ENCODE data around the gene MIS12.
A peak's percentile ranks its signal among the peaks of the same experiment; 100 is the strongest.

Gene MIS12

GRCh38 chr17:5446786-5447185, 39.6 kb upstream of the MIS12 start:
- TF ChIP-seq CTCF (IDR thresholded peaks at IDR 0.05; ENCODE audit: low read length), result no peak
- TF ChIP-seq EZH2 (IDR thresholded peaks at IDR 0.05; ENCODE audit: borderline replicate concordance, low read length), result no peak
- no peak overlapping the region for H3K4me3 ChIP-seq (ENCODE audit: low read depth, low read length, poor library complexity, severe bottlenecking)
- H3F3A ChIP-seq (ENCODE audit: insufficient read depth, low read length), result 0 out of 2 replicates have a peak, but pooled peaks cover under 1% of the 10 kb centered on the region
- H2AFZ ChIP-seq (ENCODE audit: low read length), result no peak overlapping the region
- H3K9me3 ChIP-seq (ENCODE audit: low read length), result no peaks in the 10 kb centered on the region
- peaks cover 83% of the 10 kb centered on the region for H3K36me3 ChIP-seq (ENCODE audit: insufficient read depth, low read length)
- H3K79me2 ChIP-seq (ENCODE audit: insufficient read depth, low read length), result no peaks in the 10 kb centered on the region
- H3K4me2 ChIP-seq (ENCODE audit: low read length), result no peak overlapping the region
- no peak overlapping the region for H3K9ac ChIP-seq (ENCODE audit: low read length)
- no peak overlapping the region for H3K27ac ChIP-seq (ENCODE audit: low read depth, low read length, poor library complexity, severe bottlenecking)
- H3K9me2 ChIP-seq (ENCODE audit: low read depth, low read length), result no peaks in the 10 kb centered on the region
- H3K27me3 ChIP-seq (ENCODE audit: insufficient read depth, low read length), result no peaks in the 10 kb centered on the region
- H4K20me1 ChIP-seq (ENCODE audit: insufficient read depth, low read length), result no peaks in the 10 kb centered on the region
- no peaks in the 10 kb centered on the region for H3K4me1 ChIP-seq (ENCODE audit: insufficient read depth, low read length, severe bottlenecking)

- no peaks in the 10 kb centered on the region for H3K9me2 ChIP-seq (ENCODE audit: low read depth, low read length)
- TF ChIP-seq CTCF (IDR thresholded peaks at IDR 0.05; ENCODE audit: low read length), result no peak
- no peak for TF ChIP-seq EZH2 (IDR thresholded peaks at IDR 0.05; ENCODE audit: borderline replicate concordance, low read length)
- H3F3A ChIP-seq (ENCODE audit: insufficient read depth, low read length), result no peaks in the 10 kb centered on the region; the same call in 1 of the 2 replicates
- H3K4me3 ChIP-seq (ENCODE audit: low read depth, low read length, poor library complexity, severe bottlenecking), result no peak overlapping the region
- H3K9me3 ChIP-seq (ENCODE audit: low read length), result no peaks in the 10 kb centered on the region
- H3K27me3 ChIP-seq (ENCODE audit: insufficient read depth, low read length), result no peaks in the 10 kb centered on the region
- H3K4me2 ChIP-seq (ENCODE audit: low read length), result no peak overlapping the region
- H3K79me2 ChIP-seq (ENCODE audit: insufficient read depth, low read length), result peaks cover 61% of the 10 kb centered on the region
- H3K27ac ChIP-seq (ENCODE audit: low read depth, low read length, poor library complexity, severe bottlenecking), result no peak overlapping the region
- H3K36me3 ChIP-seq (ENCODE audit: insufficient read depth, low read length), result peaks cover 29% of the 10 kb centered on the region
- no peak overlapping the region for H2AFZ ChIP-seq (ENCODE audit: low read length)
- peaks cover 34% of the 10 kb centered on the region for H3K4me1 ChIP-seq (ENCODE audit: insufficient read depth, low read length, severe bottlenecking)
- H3K9ac ChIP-seq (ENCODE audit: low read length), result no peak overlapping the region; the same call in 1 of the 2 replicates
- H4K20me1 ChIP-seq (ENCODE audit: insufficient read depth, low read length), result no peaks in the 10 kb centered on the region
Observed at GRCh38 chr17:5464717-5465507, 21.5 kb upstream of the MIS12 start.

GRCh38 chr17:5466295-5466694, 20.1 kb upstream of the MIS12 start:
- H4K20me1 ChIP-seq (ENCODE audit: insufficient read depth, low read length), result no peaks in the 10 kb centered on the region
- H3K9ac ChIP-seq (ENCODE audit: low read length), result peak overlapping the region; percentile 98; the same call in 1 of the 2 replicates
- no peaks in the 10 kb centered on the region for H3K9me3 ChIP-seq (ENCODE audit: low read length)
- peaks cover 17% of the 10 kb centered on the region for H3K36me3 ChIP-seq (ENCODE audit: insufficient read depth, low read length)
- H3K4me1 ChIP-seq (ENCODE audit: insufficient read depth, low read length, severe bottlenecking), result peaks cover 34% of the 10 kb centered on the region
- no peak overlapping the region for H3K27ac ChIP-seq (ENCODE audit: low read depth, low read length, poor library complexity, severe bottlenecking)
- peak overlapping the region; percentile 86 for H3K4me2 ChIP-seq (ENCODE audit: low read length)
- no peak overlapping the region for H2AFZ ChIP-seq (ENCODE audit: low read length)
- H3F3A ChIP-seq (ENCODE audit: insufficient read depth, low read length), result peaks cover 4% of the 10 kb centered on the region; the same call in 1 of the 2 replicates
- TF ChIP-seq CTCF (IDR thresholded peaks at IDR 0.05; ENCODE audit: low read length) (no peak), EZH2 (IDR thresholded peaks at IDR 0.05; ENCODE audit: borderline replicate concordance, low read length) (no peak)
- H3K4me3 ChIP-seq (ENCODE audit: low read depth, low read length, poor library complexity, severe bottlenecking), result peak overlapping the region; percentile 96
- H3K9me2 ChIP-seq (ENCODE audit: low read depth, low read length), result no peaks in the 10 kb centered on the region
- no peaks in the 10 kb centered on the region for H3K27me3 ChIP-seq (ENCODE audit: insufficient read depth, low read length)
- H3K79me2 ChIP-seq (ENCODE audit: insufficient read depth, low read length), result peaks cover 61% of the 10 kb centered on the region

All from OCI-LY1 (cell line).